HCT116 (cell line): ENCODE data around the gene STKLD1. TPM values are rescaled to one million over a fixed set of nuclear protein-coding genes. Genes with fewer than 3 reads are reported as not detected.
"Not testable (repeated sequence)": the region's sequence is repeated elsewhere in the genome, so short reads cannot be mapped to it uniquely, and the experiment has no call there.

Source experiments
- ATAC-seq: fragments of 200-7000 bp; cut with Tn5 transposase; 2 replicates; pipeline ENCODE4 v1.9.1; 2020; ENCODE audit warnings: mild to moderate bottlenecking, moderate library complexity
- BruUV-seq: library from RNA; stranded (reverse); fragments of 400-500 nt; replicated peaks from 2 replicates; lab custom pipeline; 2021; lab: Mats Ljungman, UMichigan
- CTCF ChIA-PET: fragments of 300-600 bp; sonication (Branson Sonifier 250); formaldehyde crosslinking; loops from one replicate; lab custom pipeline; 2021; ENCODE audit warnings: antibody characterized with exemption; lab: Charles Lee
- POLR2A ChIA-PET: fragments of 300-600, 350-600 bp; sonication (Branson Sonifier 250); formaldehyde crosslinking; loops from one replicate; lab custom pipeline; 2021; ENCODE audit warnings: antibody characterized with exemption; lab: Charles Lee
- RAD21 ChIA-PET, 2 experiments: fragments of 300-600 bp; sonication (Branson Sonifier 250); formaldehyde crosslinking; loops; one replicate each; lab custom pipeline; 2023; ENCODE audit warnings: low total read pairs in 2 of 2; ENCODE audit not compliant: uncharacterized antibody in 2 of 2, unreplicated experiment in 2 of 2, low non-redundant PET in 1 of 2; lab: Charles Lee
- DNase-seq: peaks from one replicate; pipeline ENCODE4 v3.0.0-alpha.2; 2010; ENCODE audit warnings: low read depth, low spot score
- H2AFZ ChIP-seq: fragments of 200-600 bp; shearing (Covaris generic), sonication (generic); 2 replicates; pipeline ENCODE4 v1.6.1; 2017; ENCODE audit warnings: low read depth, mixed run types, mixed read lengths, antibody characterized with exemption, low read length; ENCODE audit not compliant: poor library complexity, severe bottlenecking
- H3K27ac ChIP-seq: 2 replicates; pipeline ENCODE4 v1.5.1; 2012; ENCODE audit warnings: low read depth, low read length
- H3K27me3 ChIP-seq: fragments of 200-600 bp; sonication (generic); 2 replicates; pipeline ENCODE4 v1.6.1; 2016; ENCODE audit warnings: mixed run types, low read length, mixed read lengths; ENCODE audit not compliant: insufficient read depth
- H3K36me3 ChIP-seq, 2 experiments: fragments of 200-500 bp in 1 of 2; fragments of 200-600 bp in 1 of 2; sonication (Bioruptor generic) in 1 of 2; sonication (generic) in 1 of 2; 2 replicates each; pipeline versions ENCODE4 v1.5.1 to v1.6.1; 2014 to 2016; ENCODE audit warnings: low read length in 2 of 2, inconsistent platforms in 1 of 2, mixed read lengths in 1 of 2, mixed run types in 1 of 2; ENCODE audit not compliant: insufficient read depth in 2 of 2, control insufficient read depth in 1 of 2
- H3K4me1 ChIP-seq, 2 experiments: fragments of 200-600 bp in 1 of 2; sonication (generic) in 1 of 2; 2 replicates each; pipeline versions ENCODE4 v1.5.1 to v1.6.1; 2012 to 2017; ENCODE audit warnings: low read length in 2 of 2, inconsistent platforms in 1 of 2, mild to moderate bottlenecking in 1 of 2, mixed read lengths in 1 of 2, mixed run types in 1 of 2, moderate library complexity in 1 of 2; ENCODE audit not compliant: insufficient read depth in 2 of 2, control insufficient read depth in 1 of 2
- H3K4me2 ChIP-seq: fragments of 200-600 bp; sonication (generic); 2 replicates; pipeline ENCODE4 v1.6.1; 2017; ENCODE audit warnings: mixed run types, low read length, mixed read lengths
- H3K4me3 ChIP-seq, 2 experiments: fragments of 200-600 bp in 1 of 2; sonication (generic) in 1 of 2; replicated peaks in 1 of 2; 2 replicates each; pipeline ENCODE4 v1.5.1; 2011 to 2016; ENCODE audit warnings: low read length in 2 of 2, control low read depth in 1 of 2, low read depth in 1 of 2, mild to moderate bottlenecking in 1 of 2, mixed read lengths in 1 of 2, mixed run types in 1 of 2
- H3K79me2 ChIP-seq: fragments of 200-600 bp; sonication (generic); 2 replicates; pipeline ENCODE4 v1.6.1; 2017; ENCODE audit warnings: mild to moderate bottlenecking, mixed run types, low read length, moderate library complexity, mixed read lengths; ENCODE audit not compliant: insufficient read depth
- H3K9ac ChIP-seq: fragments of 200-600 bp; sonication (generic); 2 replicates; pipeline ENCODE4 v1.6.1; 2016; ENCODE audit warnings: low read length, mixed read lengths
- H3K9me2 ChIP-seq: fragments of 200-600 bp; sonication (generic), shearing (Covaris generic); 2 replicates; pipeline ENCODE4 v1.6.1; 2017; ENCODE audit warnings: mixed run types, mild to moderate bottlenecking, moderate library complexity; ENCODE audit not compliant: insufficient read depth
- H3K9me3 ChIP-seq, 2 experiments: fragments of 200-500 bp in 1 of 2; fragments of 200-600 bp in 1 of 2; sonication (Bioruptor generic) in 1 of 2; sonication (generic) in 1 of 2; 2 replicates each; pipeline ENCODE4 v1.6.1; 2014 to 2017; ENCODE audit warnings: low read length in 2 of 2, mixed read lengths in 2 of 2, inconsistent platforms in 1 of 2, low read depth in 1 of 2, mild to moderate bottlenecking in 1 of 2, mixed run types in 1 of 2, moderate library complexity in 1 of 2; ENCODE audit not compliant: control insufficient read depth in 1 of 2, insufficient read depth in 1 of 2
- H4K20me1 ChIP-seq: fragments of 200-600 bp; sonication (generic), shearing (Covaris generic); 2 replicates; pipeline ENCODE4 v1.6.1; 2017; ENCODE audit warnings: mixed run types, mild to moderate bottlenecking, moderate library complexity; ENCODE audit not compliant: insufficient read depth
- CEBPB ChIP-seq: IDR thresholded peaks from 2 replicates; pipeline ENCODE4 v1.6.1; 2012; ENCODE audit warnings: low read depth
- FOSL1 ChIP-seq: IDR thresholded peaks from 2 replicates; pipeline ENCODE4 v1.6.1; 2012; ENCODE audit warnings: low read depth
- JUND ChIP-seq: IDR thresholded peaks from 2 replicates; pipeline ENCODE4 v1.6.1; 2012
- MAX ChIP-seq: IDR thresholded peaks from 2 replicates; pipeline ENCODE4 v1.6.1; 2012
- TCF7L2 ChIP-seq: IDR thresholded peaks from 2 replicates; pipeline ENCODE4 v1.7.0; 2011; ENCODE audit warnings: borderline replicate concordance, inconsistent platforms; ENCODE audit not compliant: insufficient read depth, insufficient read length; ENCODE audit errors: extremely low read depth
- YY1 ChIP-seq: IDR thresholded peaks from 2 replicates; pipeline ENCODE4 v1.6.1; 2011; ENCODE audit warnings: low read length, low read depth, moderate library complexity, mild to moderate bottlenecking; ENCODE audit not compliant: insufficient replicate concordance; ENCODE audit errors: extremely low read depth
- ZNF274 ChIP-seq: fragments of 200-500 bp; sonication (Bioruptor generic); IDR thresholded peaks from 2 replicates; pipeline ENCODE4 v1.6.1; 2014; ENCODE audit warnings: mild to moderate bottlenecking, low read depth, low read length, inconsistent platforms
- intact Hi-C: fragments of 100-400 bp; cut with micrococcal nuclease; formaldehyde crosslinking; loops from 2 replicates; pipeline ENCODE4 v1.10.0; 2022
- total RNA-seq: library from RNA; stranded (reverse); gene quantifications from one replicate; pipeline ENCODE4 v1.2.1, GENCODE V29; 2021; ENCODE audit not compliant: unreplicated experiment

The STKLD1 gene
- total RNA-seq, 1 experiment from 2014 or later, result 0.37 TPM

GRCh38 chr9:133392308-133392707 is 16.1 kb downstream of the STKLD1 start:
- H3K4me2 ChIP-seq, H3K9me2 ChIP-seq, H3K4me3 ChIP-seq, H3K36me3 ChIP-seq, CTCF ChIA-PET, RAD21 ChIA-PET, H3K27me3 ChIP-seq, ATAC-seq, H3K79me2 ChIP-seq, POLR2A ChIA-PET, H2AFZ ChIP-seq, H4K20me1 ChIP-seq, H3K9ac ChIP-seq, DNase-seq, H3K9me3 ChIP-seq, H3K4me1 ChIP-seq, H3K27ac ChIP-seq, BruUV-seq, intact Hi-C loops: not testable (repeated sequence)

- Histone ChIP-seq H2AFZ (no peak overlapping the region), H3K79me2 (no peaks in the 10 kb centered on the region), H4K20me1 (no peaks in the 10 kb centered on the region), H3K9ac (no peak overlapping the region), H3K36me3 (no peaks in the 10 kb centered on the region), H3K4me1 (no peaks in the 10 kb centered on the region)
- ATAC-seq (no peak), DNase-seq (no peak)
- BruUV-seq, result no TSS peak
- CTCF ChIA-PET, result no interaction called here
- intact Hi-C loops, result no loop called here
- no peak for TF ChIP-seq MAX
- no peak for TF ChIP-seq YY1
- TF ChIP-seq CEBPB, result no peak
- no peak for TF ChIP-seq FOSL1
- TF ChIP-seq JUND, result no peak
- no peak for TF ChIP-seq TCF7L2
- TF ChIP-seq ZNF274, result no peak
- TF ChIP-seq, all 23 proteins: peak for 0
- H3K9me2 ChIP-seq, result no peaks in the 10 kb centered on the region
- ChIA-PET POLR2A (no interaction called here), RAD21 (no interaction called here)
- H3K4me3 ChIP-seq, result no peak overlapping the region
- 0 out of 2 replicates have a peak, but pooled peaks cover 2% of the 10 kb centered on the region for H3K27me3 ChIP-seq
- no peaks in the 10 kb centered on the region for H3K9me3 ChIP-seq
- H3K27ac ChIP-seq, result no peak overlapping the region
- no peak overlapping the region for H3K4me2 ChIP-seq
Observed at GRCh38 chr9:133393399-133393798, 17.2 kb downstream of the STKLD1 start.
